OCI-LY7 (cell line): ENCODE measurements around the gene BCKDHB.

Experiments used
- CTCF ChIP-seq: fragments of 200-600 bp; sonication (generic); conservative IDR thresholded peaks from 2 replicates; pipeline ENCODE4 v1.5.1; 2014; ENCODE audit warnings: mild to moderate bottlenecking, antibody characterized with exemption, low read length, moderate library complexity, mixed read lengths
- EZH2phosphoT487 ChIP-seq: fragments of 200-600 bp; sonication (generic); IDR thresholded peaks from 2 replicates; pipeline ENCODE4 v1.6.1; 2018; ENCODE audit warnings: low read depth, borderline replicate concordance, mild to moderate bottlenecking, mixed run types, antibody characterized with exemption, low read length, moderate library complexity, mixed read lengths

- TF ChIP-seq CTCF (no peak), EZH2phosphoT487 (no peak)
Observed at GRCh38 chr6:80161434-80161833, 55.0 kb downstream of the BCKDHB start.
